ENCODE measurements around the gene OR5K1.

DNA sequence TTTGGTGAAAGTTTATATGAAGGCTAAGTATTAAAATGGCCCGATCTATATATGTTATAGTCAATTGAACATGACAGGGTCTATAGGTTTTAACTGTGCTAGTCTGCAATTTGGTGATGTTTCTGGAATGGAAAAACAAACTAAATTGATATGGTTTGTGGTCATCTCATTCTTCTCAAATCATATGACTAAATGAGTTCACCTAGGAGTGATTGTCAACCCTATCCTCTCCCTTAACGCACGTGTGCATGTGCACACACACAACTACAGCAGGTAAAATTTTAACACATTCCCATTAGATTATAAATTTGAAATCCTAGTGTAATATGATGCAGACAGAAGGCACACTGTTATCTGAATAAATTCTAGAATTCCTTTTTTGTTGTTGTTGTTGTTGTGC lies 50.7 kb downstream of the OR5K1 start:
- TF ChIP-seq, protein P1, sequence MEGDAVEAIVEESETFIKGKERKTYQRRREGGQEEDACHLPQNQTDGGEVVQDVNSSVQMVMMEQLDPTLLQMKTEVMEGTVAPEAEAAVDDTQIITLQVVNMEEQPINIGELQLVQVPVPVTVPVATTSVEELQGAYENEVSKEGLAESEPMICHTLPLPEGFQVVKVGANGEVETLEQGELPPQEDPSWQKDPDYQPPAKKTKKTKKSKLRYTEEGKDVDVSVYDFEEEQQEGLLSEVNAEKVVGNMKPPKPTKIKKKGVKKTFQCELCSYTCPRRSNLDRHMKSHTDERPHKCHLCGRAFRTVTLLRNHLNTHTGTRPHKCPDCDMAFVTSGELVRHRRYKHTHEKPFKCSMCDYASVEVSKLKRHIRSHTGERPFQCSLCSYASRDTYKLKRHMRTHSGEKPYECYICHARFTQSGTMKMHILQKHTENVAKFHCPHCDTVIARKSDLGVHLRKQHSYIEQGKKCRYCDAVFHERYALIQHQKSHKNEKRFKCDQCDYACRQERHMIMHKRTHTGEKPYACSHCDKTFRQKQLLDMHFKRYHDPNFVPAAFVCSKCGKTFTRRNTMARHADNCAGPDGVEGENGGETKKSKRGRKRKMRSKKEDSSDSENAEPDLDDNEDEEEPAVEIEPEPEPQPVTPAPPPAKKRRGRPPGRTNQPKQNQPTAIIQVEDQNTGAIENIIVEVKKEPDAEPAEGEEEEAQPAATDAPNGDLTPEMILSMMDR (IDR thresholded peaks at IDR 0.05) = no peak
- TF ChIP-seq EZH2 (IDR thresholded peaks at IDR 0.05; ENCODE audit: borderline replicate concordance, insufficient read depth, low read depth, low read length, poor library complexity, severe bottlenecking) = no peak

All from B cell (primary cell).